K562 (cell line): ENCODE measurements around the gene TBXAS1. TPM values are rescaled to one million over a fixed set of nuclear protein-coding genes. Genes with fewer than 3 reads are reported as not detected.

Source experiments
- CSDE1 ChIP-seq, 2 experiments: fragments of 450-650 bp; IDR thresholded peaks; 2 replicates each; pipeline ENCODE4 v1.6.1; 2016; ENCODE audit warnings: mild to moderate bottlenecking in 1 of 2
- MED1 ChIP-seq: sonication (generic); formaldehyde crosslinking; IDR thresholded peaks from 2 replicates; pipeline ENCODE4 v1.8.1; 2023; ENCODE audit warnings: missing genetic modification reagents, borderline replicate concordance
- MTA2 ChIP-seq: fragments of 450-650 bp; IDR thresholded peaks from 2 replicates; pipeline ENCODE4 v1.6.1; 2016; ENCODE audit warnings: low read depth
- NRF1 ChIP-seq, 2 experiments: fragments of 450-650 bp; IDR thresholded peaks in 1 of 2; conservative IDR thresholded peaks in 1 of 2; 2 replicates each; pipeline ENCODE4 v1.6.1; 2014; ENCODE audit warnings: mild to moderate bottlenecking in 2 of 2
- SMC3 ChIP-seq: conservative IDR thresholded peaks from 2 replicates; pipeline ENCODE4 v1.6.1; 2011; ENCODE audit warnings: low read depth, low read length, improper control_type of control experiment; ENCODE audit not compliant: insufficient read depth
- TRIM25 ChIP-seq: fragments of 450-650 bp; IDR thresholded peaks from 2 replicates; pipeline ENCODE4 v1.7.0; 2016; ENCODE audit warnings: borderline replicate concordance
- ZBTB7A ChIP-seq: IDR thresholded peaks from 2 replicates; pipeline ENCODE4 v1.6.1; 2011; ENCODE audit warnings: low read depth, mild to moderate bottlenecking, low read length, moderate library complexity, borderline replicate concordance; ENCODE audit not compliant: control insufficient read depth
- ZFP1 ChIP-seq: fragments of 450-650 bp; formaldehyde crosslinking; IDR thresholded peaks from 2 replicates; pipeline ENCODE4 v1.4.0; 2020; ENCODE audit warnings: mild to moderate bottlenecking, mixed read lengths
- ZNF12 ChIP-seq: sonication (generic); formaldehyde crosslinking; IDR thresholded peaks from 2 replicates; pipeline ENCODE4 v1.4.0; 2020; ENCODE audit warnings: mild to moderate bottlenecking, missing genetic modification reagents
- ZNF134 ChIP-seq: fragments of 250-450 bp; sonication (Bioruptor Pico); conservative IDR thresholded peaks from 2 replicates; pipeline ENCODE4 v1.4.0; 2020
- ZNF699 ChIP-seq: fragments of 250-450 bp; sonication (Bioruptor Pico); IDR thresholded peaks from 2 replicates; pipeline ENCODE4 v1.8.0; 2021; ENCODE audit warnings: mild to moderate bottlenecking, moderate library complexity; ENCODE audit not compliant: insufficient replicate concordance
- polyA plus RNA-seq, 8 experiments: library from polyadenylated mRNA; depleted of rRNA in 4 of 8; stranded (reverse) in 5 of 8; unstranded in 3 of 8; fragments of >200 nt; fragmentation: Nextera tagmentation in 2 of 8; fragmentation: Illumina TruSeq in 1 of 8; extraction: Ambion mirVana in 2 of 8; extraction: Trizol in 1 of 8; gene quantifications; 2 replicates each; pipeline versions ENCODE4 v1.2.1 to v1.2.3, GENCODE V29; 2011 to 2014; ENCODE audit warnings: inconsistent platforms in 1 of 8, missing spikeins in 1 of 8
- total RNA-seq, 7 experiments: library from RNA; depleted of rRNA in 6 of 7; stranded (reverse); fragments of >200 nt in 6 of 7; fragmentation: Illumina TruSeq in 2 of 7; extraction: Trizol in 2 of 7; gene quantifications; 2 replicates each; pipeline versions ENCODE4 v1.2.1 to v1.2.3, GENCODE V29; 2011 to 2021; ENCODE audit warnings: low replicate concordance in 1 of 7
- TF ChIP-seq, protein P1 (sequence below): fragments of 450-650 bp; IDR thresholded peaks from 2 replicates; pipeline ENCODE4 v1.6.1; 2018; ENCODE audit not compliant: partially characterized antibody
- TF ChIP-seq, protein P2 (sequence below): fragments of 450-650 bp; IDR thresholded peaks from 2 replicates; pipeline ENCODE4 v1.6.1; 2016; ENCODE audit warnings: low read depth

Gene TBXAS1
- total and polyA plus RNA-seq, 9 of the 15 experiments (the other 6 are each of a cell fraction or from before 2014, with no cell fraction given): 1.1 to 8.3 (median 1.9) TPM

DNA sequence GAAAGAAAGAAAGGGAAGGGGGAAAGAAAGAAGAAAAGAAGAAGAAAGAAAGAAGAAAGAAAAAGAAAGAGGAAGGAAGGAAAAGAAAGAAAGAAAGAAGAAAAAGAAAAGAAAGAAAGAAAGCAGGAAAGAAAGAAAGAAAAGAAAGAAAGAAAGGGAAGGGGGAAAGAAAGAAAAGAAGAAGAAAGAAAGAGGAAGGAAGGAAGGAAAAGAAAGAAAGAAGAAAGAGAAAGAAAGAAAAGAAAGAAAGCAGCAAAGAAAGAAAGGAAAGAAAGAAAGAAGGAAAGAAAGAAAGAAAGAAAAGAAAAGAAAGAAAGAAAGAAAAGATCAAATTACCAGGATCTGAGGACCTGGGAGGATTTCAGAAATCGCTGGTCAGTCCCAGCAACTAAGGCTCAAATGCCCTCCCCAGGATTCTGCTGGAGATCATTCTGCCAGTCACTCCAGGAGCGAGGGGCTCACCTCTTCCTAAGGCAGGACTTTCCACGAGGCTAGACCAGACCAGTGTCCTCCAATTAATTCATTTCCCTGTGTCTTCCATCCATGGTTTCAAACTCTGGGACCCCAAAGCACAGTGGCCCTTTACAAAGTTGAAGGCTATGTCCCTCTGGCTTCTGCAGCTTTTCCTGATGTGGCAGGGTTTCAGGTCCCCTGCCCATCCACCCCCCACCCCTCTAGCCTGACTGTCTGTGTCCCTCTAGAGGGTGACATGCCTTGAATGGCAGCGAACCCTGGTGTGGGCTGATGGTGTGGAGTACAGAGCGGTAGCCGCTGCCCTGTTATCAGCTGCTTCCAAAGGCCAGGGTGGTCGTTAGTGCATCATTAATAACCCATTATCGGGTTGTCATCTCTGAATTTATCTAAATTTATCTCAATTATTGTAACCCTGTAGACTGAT, 155.8 kb downstream of the TBXAS1 start (continued):
- TF ChIP-seq, protein P1, sequence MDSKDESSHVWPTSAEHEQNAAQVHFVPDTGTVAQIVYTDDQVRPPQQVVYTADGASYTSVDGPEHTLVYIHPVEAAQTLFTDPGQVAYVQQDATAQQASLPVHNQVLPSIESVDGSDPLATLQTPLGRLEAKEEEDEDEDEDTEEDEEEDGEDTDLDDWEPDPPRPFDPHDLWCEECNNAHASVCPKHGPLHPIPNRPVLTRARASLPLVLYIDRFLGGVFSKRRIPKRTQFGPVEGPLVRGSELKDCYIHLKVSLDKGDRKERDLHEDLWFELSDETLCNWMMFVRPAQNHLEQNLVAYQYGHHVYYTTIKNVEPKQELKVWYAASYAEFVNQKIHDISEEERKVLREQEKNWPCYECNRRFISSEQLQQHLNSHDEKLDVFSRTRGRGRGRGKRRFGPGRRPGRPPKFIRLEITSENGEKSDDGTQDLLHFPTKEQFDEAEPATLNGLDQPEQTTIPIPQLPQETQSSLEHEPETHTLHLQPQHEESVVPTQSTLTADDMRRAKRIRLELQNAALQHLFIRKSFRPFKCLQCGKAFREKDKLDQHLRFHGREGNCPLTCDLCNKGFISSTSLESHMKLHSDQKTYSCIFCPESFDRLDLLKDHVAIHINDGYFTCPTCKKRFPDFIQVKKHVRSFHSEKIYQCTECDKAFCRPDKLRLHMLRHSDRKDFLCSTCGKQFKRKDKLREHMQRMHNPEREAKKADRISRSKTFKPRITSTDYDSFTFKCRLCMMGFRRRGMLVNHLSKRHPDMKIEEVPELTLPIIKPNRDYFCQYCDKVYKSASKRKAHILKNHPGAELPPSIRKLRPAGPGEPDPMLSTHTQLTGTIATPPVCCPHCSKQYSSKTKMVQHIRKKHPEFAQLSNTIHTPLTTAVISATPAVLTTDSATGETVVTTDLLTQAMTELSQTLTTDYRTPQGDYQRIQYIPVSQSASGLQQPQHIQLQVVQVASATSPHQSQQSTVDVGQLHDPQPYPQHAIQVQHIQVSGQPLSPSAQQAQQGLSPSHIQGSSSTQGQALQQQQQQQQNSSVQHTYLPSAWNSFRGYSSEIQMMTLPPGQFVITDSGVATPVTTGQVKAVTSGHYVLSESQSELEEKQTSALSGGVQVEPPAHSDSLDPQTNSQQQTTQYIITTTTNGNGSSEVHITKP: peak; percentile 18
- TF ChIP-seq ZNF134 (CRISPR knock-in tag) (no peak), ZNF699 (CRISPR knock-in tag) (no peak), TRIM25 (peak; percentile 87; the same call in 1 of the 2 replicates), MTA2 (peak; percentile 56), CSDE1 (IDR thresholded peaks at IDR 0.05) (0 out of 4 replicates have a peak, but pooled peaks of 1 of the 2 experiments have one; percentile 56), SMC3 (no peak), MED1 (CRISPR knock-in tag) (no peak), ZFP1 (CRISPR knock-in tag) (no peak), ZBTB7A (0 out of 2 replicates have a peak, but pooled peaks have one; percentile 26), NRF1 (conservative IDR thresholded peaks at IDR 0.05 in 1 of 2, IDR thresholded peaks at IDR 0.05 in 1 of 2) (no peak), ZNF12 (CRISPR knock-in tag) (no peak)
- TF ChIP-seq, protein P2, sequence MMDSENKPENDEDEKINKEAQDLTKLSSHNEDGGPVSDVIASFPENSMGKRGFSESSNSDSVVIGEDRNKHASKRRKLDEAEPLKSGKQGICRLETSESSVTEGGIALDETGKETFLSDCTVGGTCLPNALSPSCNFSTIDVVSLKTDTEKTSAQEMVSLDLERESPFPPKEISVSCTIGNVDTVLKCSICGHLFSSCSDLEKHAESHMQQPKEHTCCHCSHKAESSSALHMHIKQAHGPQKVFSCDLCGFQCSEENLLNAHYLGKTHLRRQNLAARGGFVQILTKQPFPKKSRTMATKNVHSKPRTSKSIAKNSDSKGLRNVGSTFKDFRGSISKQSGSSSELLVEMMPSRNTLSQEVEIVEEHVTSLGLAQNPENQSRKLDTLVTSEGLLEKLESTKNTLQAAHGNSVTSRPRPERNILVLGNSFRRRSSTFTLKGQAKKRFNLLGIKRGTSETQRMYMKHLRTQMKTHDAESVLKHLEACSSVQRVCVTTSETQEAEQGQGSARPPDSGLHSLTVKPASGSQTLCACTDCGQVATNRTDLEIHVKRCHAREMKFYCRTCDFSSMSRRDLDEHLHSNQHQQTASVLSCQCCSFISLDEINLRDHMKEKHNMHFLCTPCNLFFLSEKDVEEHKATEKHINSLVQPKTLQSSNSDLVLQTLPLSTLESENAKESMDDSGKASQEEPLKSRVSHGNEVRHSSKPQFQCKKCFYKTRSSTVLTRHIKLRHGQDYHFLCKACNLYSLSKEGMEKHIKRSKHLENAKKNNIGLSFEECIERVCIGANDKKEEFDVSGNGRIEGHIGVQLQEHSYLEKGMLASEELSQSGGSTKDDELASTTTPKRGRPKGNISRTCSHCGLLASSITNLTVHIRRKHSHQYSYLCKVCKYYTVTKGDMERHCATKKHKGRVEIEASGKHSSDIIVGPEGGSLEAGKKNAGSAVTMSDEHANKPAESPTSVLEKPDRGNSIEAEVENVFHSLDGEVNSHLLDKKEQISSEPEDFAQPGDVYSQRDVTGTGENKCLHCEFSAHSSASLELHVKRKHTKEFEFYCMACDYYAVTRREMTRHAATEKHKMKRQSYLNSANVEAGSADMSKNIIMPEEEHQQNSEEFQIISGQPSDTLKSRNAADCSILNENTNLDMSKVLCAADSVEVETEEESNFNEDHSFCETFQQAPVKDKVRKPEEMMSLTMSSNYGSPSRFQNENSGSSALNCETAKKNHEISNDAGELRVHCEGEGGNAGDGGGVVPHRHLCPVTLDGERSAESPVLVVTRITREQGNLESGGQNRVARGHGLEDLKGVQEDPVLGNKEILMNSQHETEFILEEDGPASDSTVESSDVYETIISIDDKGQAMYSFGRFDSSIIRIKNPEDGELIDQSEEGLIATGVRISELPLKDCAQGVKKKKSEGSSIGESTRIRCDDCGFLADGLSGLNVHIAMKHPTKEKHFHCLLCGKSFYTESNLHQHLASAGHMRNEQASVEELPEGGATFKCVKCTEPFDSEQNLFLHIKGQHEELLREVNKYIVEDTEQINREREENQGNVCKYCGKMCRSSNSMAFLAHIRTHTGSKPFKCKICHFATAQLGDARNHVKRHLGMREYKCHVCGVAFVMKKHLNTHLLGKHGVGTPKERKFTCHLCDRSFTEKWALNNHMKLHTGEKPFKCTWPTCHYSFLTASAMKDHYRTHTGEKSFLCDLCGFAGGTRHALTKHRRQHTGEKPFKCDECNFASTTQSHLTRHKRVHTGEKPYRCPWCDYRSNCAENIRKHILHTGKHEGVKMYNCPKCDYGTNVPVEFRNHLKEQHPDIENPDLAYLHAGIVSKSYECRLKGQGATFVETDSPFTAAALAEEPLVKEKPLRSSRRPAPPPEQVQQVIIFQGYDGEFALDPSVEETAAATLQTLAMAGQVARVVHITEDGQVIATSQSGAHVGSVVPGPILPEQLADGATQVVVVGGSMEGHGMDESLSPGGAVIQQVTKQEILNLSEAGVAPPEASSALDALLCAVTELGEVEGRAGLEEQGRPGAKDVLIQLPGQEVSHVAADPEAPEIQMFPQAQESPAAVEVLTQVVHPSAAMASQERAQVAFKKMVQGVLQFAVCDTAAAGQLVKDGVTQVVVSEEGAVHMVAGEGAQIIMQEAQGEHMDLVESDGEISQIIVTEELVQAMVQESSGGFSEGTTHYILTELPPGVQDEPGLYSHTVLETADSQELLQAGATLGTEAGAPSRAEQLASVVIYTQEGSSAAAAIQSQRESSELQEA: peak; percentile 23; the same call in 1 of the 2 replicates
